ENCODE results near the gene SPR. TPM values are rescaled to one million over a fixed set of nuclear protein-coding genes. Genes with fewer than 3 reads are reported as not detected.

SPR gene
- total and polyA plus RNA-seq, 2 of the 13 experiments (the other 11 are each of a cell fraction or from before 2014, with no cell fraction given), result 34.0 to 96.0 TPM

DNA sequence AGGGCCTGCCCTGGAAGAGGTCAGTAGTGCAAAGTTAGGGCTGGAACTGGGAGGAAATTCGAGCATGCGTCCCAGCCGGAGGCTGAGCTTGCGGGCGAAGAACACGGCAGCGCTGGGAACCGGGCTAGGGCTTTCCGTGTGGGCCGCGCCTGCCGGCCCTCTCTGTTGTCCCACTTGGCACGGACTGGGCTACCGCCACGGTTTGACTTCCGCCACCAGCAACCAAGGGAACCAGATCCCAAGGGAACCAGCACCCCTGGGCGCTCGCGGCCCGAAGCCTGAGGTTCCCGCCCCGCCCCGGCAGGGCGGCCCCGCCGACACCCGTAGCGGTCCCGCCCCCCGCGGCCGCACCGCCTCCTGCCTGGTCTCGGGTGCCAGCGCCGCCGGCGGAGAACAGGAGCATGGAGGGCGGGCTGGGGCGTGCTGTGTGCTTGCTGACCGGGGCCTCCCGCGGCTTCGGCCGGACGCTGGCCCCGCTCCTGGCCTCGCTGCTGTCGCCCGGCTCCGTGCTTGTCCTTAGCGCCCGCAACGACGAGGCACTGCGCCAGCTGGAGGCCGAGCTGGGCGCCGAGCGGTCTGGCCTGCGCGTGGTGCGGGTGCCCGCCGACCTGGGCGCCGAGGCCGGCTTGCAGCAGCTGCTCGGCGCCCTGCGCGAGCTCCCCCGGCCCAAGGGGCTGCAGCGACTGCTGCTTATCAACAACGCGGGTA lies at the start of gene SPR (continued):
- TF ChIP-seq, protein P1, sequence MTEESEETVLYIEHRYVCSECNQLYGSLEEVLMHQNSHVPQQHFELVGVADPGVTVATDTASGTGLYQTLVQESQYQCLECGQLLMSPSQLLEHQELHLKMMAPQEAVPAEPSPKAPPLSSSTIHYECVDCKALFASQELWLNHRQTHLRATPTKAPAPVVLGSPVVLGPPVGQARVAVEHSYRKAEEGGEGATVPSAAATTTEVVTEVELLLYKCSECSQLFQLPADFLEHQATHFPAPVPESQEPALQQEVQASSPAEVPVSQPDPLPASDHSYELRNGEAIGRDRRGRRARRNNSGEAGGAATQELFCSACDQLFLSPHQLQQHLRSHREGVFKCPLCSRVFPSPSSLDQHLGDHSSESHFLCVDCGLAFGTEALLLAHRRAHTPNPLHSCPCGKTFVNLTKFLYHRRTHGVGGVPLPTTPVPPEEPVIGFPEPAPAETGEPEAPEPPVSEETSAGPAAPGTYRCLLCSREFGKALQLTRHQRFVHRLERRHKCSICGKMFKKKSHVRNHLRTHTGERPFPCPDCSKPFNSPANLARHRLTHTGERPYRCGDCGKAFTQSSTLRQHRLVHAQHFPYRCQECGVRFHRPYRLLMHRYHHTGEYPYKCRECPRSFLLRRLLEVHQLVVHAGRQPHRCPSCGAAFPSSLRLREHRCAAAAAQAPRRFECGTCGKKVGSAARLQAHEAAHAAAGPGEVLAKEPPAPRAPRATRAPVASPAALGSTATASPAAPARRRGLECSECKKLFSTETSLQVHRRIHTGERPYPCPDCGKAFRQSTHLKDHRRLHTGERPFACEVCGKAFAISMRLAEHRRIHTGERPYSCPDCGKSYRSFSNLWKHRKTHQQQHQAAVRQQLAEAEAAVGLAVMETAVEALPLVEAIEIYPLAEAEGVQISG (CRISPR knock-in tag; IDR thresholded peaks at IDR 0.05), result no peak; the same call in 1 of the 2 replicates
- TF ChIP-seq ZFP41 (CRISPR knock-in tag; IDR thresholded peaks at IDR 0.05; ENCODE audit: borderline replicate concordance) (no peak), ZNF790 (CRISPR knock-in tag; IDR thresholded peaks at IDR 0.05; ENCODE audit: borderline replicate concordance) (0 out of 2 replicates have a peak, but pooled peaks have one; percentile 58), HMG20B (CRISPR knock-in tag; conservative IDR thresholded peaks at IDR 0.05) (no peak), NONO (IDR thresholded peaks at IDR 0.05) (no peak), NONO (CRISPR knock-in tag; conservative IDR thresholded peaks at IDR 0.05) (peak; percentile 92), ZNF674 (CRISPR knock-in tag; IDR thresholded peaks at IDR 0.05; ENCODE audit: low read depth) (no peak), ZNF772 (CRISPR knock-in tag; IDR thresholded peaks at IDR 0.05) (peak; percentile 57; the same call in 1 of the 2 replicates), ZNF3 (CRISPR knock-in tag; IDR thresholded peaks at IDR 0.05) (no peak), ISL2 (CRISPR knock-in tag; IDR thresholded peaks at IDR 0.05) (no peak), E2F5 (CRISPR knock-in tag; conservative IDR thresholded peaks at IDR 0.05) (peak; percentile 63; the same call in 1 of the 2 replicates), REPIN1 (CRISPR knock-in tag; IDR thresholded peaks at IDR 0.05; ENCODE audit: borderline replicate concordance, low read depth) (peak; percentile 15; the same call in 1 of the 2 replicates), GABPA (IDR thresholded peaks at IDR 0.05; ENCODE audit: low read depth, low read length) (no peak), GABPA (CRISPR knock-in tag; IDR thresholded peaks at IDR 0.05; ENCODE audit: low read depth) (no peak), ZNF891 (CRISPR knock-in tag; IDR thresholded peaks at IDR 0.05) (peak; percentile 73; the same call in 1 of the 2 replicates), ZNF672 (CRISPR knock-in tag; IDR thresholded peaks at IDR 0.05) (0 out of 2 replicates have a peak, but pooled peaks have one; percentile 35), ZNF644 (CRISPR knock-in tag; IDR thresholded peaks at IDR 0.05; ENCODE audit: low read depth) (no peak), RORA (CRISPR knock-in tag; IDR thresholded peaks at IDR 0.05) (no peak), PHB2 (IDR thresholded peaks at IDR 0.05; ENCODE audit: partially characterized antibody) (no peak), ZNF460 (CRISPR knock-in tag; IDR thresholded peaks at IDR 0.05; ENCODE audit: borderline replicate concordance) (no peak), ZNF607 (CRISPR knock-in tag; IDR thresholded peaks at IDR 0.05; ENCODE audit: borderline replicate concordance) (peak; percentile 83)
- TF ChIP-seq, protein P2, sequence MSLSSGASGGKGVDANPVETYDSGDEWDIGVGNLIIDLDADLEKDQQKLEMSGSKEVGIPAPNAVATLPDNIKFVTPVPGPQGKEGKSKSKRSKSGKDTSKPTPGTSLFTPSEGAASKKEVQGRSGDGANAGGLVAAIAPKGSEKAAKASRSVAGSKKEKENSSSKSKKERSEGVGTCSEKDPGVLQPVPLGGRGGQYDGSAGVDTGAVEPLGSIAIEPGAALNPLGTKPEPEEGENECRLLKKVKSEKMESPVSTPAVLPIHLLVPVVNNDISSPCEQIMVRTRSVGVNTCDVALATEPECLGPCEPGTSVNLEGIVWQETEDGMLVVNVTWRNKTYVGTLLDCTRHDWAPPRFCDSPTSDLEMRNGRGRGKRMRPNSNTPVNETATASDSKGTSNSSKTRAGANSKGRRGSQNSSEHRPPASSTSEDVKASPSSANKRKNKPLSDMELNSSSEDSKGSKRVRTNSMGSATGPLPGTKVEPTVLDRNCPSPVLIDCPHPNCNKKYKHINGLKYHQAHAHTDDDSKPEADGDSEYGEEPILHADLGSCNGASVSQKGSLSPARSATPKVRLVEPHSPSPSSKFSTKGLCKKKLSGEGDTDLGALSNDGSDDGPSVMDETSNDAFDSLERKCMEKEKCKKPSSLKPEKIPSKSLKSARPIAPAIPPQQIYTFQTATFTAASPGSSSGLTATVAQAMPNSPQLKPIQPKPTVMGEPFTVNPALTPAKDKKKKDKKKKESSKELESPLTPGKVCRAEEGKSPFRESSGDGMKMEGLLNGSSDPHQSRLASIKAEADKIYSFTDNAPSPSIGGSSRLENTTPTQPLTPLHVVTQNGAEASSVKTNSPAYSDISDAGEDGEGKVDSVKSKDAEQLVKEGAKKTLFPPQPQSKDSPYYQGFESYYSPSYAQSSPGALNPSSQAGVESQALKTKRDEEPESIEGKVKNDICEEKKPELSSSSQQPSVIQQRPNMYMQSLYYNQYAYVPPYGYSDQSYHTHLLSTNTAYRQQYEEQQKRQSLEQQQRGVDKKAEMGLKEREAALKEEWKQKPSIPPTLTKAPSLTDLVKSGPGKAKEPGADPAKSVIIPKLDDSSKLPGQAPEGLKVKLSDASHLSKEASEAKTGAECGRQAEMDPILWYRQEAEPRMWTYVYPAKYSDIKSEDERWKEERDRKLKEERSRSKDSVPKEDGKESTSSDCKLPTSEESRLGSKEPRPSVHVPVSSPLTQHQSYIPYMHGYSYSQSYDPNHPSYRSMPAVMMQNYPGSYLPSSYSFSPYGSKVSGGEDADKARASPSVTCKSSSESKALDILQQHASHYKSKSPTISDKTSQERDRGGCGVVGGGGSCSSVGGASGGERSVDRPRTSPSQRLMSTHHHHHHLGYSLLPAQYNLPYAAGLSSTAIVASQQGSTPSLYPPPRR (CRISPR knock-in tag; IDR thresholded peaks at IDR 0.05; ENCODE audit: borderline replicate concordance), result no peak; the same call in none of the 2 replicates
- TF ChIP-seq, protein P3, sequence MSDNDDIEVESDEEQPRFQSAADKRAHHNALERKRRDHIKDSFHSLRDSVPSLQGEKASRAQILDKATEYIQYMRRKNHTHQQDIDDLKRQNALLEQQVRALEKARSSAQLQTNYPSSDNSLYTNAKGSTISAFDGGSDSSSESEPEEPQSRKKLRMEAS (IDR thresholded peaks at IDR 0.05), result peak; percentile 78
